NCI-H226 (cell line): ENCODE results near the gene HSD11B1.
"Not testable (repeated sequence)": the region's sequence is repeated elsewhere in the genome, so short reads cannot be mapped to it uniquely, and the experiment has no call there.

Source experiments
- DNase-seq: peaks from one replicate; pipeline ENCODE4 v3.0.0-alpha.2; 2015

The HSD11B1 gene

DNA sequence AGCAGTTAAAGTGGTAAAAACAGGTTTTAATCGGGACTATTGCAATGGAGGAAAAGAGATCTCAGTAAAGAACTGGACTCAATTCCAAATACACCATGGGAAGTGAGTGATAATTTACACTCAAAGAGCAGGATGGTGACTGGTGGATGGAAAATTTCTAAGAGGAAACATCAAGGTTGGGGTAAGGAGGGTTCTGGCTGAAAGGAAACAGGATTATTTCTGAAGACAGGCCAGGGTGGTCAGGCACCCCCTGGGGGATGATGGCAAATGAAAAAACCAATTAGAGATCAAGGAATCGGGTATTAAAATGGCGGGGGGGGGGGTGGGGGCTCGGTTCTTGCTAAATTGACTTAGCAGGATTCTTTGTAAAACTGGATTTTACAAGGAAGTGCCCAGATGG lies 12.3 kb upstream of the HSD11B1 start:
- DNase-seq = no peak

DNA sequence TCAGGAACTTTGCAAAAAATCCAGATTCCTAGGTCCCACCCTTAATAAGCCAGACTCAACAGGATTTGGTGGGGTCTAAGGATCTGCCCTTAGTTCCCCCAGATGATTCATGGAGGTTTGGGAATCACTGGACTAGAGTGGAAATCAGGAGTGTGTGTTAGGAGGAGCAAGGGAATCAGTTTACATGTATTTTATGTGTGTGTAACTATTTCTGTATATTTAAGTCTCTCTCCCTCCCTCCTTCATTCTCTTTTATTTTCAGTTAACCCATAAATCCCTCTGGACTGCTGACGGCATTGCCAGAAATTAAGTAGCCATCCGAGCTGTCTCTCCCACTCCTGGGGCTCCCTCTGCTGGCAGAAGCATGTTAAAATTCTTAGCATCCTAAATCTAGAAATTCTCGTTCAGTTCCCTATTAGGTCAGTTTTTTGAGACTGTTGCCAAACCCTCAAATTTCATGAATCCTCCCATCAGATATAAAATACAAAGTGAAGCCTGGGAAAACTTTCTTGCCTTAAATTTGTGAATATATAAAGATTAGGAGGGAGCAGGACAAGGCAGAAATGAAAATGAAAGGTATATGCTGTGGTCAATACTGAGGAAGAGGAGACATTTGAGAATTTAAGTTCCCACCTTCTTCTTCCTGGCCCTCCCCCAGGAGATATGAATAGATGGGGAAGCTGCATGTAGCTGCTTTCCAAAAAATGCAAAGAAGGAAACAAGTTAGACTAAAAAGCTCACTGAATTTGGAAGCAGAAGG lies 11.7 kb upstream of the HSD11B1 start:
- peak; percentile 22 for DNase-seq

DNA sequence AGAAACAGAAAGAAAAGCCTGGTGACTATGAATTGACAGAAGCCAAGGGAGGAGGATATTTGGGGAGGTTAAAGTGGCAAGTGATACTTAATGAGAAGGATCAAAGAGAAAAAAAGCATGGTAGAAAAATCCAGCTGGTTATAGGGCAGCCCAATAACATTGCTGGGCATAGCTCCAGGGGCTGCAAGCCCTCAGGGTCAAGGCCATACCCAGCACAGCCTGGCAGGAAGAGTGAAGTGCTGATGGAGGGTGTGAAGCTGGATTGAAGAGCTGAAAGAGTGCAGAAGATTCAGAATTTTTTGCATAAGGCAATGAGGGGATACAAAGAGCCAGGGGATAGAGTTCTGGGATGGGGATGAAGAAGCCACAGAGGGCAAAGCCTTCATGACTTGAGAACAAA lies 8.0 kb upstream of the HSD11B1 start:
- no peak for DNase-seq

DNA sequence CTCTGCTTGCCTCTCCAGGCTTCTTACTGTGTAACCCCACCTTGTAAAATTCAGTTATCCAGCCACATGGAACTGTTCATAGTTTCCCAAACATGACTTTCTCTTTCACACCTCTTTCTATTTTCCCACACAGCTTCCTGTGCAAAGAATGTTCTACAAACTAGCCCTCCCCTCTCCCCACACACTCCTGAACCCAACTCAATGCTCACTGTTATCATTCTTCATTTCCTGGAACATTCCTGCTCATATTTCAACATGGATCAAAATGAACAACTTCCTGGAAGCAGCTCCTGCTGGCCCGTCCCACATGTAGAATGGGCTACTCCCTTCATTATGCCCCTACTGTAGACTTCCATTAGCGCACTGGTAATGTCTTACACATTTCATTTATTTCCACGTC lies 7.5 kb upstream of the HSD11B1 start:
- DNase-seq = no peak

DNA sequence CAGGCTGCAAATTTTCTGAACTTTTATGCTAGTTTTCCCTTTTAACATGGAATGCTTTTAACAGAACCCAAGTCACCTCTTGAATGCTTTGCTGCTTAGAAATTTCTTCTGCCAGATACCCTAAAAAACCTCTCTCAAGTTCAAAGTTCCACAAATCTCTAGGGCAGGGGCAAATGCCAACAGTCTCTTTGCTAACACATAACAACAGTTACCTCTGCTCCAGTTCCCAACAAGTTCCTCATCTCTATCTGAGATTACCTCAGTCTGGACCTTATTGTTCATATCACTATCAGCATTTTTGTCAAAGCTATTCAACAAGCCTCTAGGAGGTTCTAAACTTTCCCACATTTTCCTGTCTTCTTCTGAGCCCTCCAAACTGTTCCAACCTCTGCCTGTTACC lies 4.0 kb upstream of the HSD11B1 start:
- DNase-seq = not testable (repeated sequence)

DNA sequence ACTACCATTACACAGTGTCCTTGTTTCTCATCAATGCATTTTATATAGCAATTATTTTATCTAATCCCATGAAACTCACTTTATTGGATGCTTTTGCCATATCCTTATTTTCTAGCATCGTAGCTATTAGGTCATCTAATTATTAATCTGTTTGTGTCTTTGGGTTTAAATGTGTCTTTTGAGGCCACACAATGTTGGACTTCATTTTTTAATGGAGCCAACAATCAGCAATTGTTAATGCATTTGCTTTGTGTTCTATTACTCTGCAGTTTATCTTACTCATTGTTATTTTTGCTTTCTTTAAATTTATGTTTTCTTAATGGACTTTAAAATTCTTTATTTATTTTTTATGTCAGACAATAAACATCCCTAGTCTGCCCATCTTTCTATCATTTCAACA lies 1.8 kb upstream of the HSD11B1 start:
- DNase-seq = no peak

DNA sequence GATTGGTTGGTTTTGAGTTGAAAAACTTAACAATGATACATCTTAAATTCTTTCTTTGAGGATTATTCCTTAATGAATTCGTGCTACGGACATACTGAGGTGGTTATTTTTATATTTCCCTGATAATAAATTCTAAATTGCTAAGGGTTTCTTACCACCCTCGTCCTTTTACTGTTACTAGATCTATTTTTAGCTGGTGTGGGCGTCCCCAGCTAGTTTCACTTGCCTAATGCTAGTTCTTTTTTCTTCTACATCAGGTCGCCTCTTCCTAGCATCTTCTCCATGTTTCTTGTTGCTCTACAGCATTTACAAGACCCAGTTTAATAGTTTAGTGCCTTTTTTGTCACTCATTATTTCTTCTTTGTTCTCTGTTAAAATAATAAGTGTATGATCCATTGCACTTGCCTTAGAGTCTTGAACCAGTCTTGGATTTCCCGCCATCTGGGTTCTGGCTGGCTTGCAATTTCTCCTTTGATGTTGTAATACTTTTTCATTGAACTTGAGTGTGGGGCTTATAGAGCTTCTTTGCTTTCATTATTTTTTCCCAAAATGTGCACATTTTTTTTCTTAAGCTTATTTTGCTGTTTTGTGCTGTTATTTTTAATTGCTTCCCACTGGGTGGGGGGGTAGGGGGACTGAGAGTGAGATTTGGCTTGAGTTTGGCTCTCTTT lies 677 bp upstream of the HSD11B1 start:
- no peak for DNase-seq

DNA sequence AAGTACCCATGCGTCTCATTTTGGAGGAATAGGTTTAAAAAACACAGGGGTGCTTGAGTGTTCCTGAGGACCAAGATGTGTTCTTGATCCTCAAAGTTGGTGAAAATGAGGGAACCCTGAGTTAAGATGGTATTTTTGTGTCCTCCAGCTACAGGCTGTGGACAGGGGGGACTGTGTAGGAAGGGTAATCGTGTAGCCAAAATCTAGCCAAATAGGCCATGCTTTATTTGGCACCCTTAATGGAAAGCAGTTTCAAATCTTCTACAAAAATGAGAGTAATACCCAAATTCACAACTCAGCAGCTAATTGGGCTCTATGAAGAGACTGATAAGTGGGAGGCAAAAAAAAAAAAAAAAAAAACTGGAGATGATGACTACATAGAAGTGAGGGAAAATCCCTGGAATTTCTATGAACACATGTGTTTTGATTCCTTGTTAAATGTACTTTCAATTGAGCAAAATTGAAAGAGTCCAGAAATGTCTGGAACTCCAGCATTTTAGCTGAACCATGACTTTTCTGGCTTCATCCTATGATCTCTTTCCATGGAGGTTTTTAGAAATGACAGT lies 470 bp downstream of the HSD11B1 start:
- DNase-seq = no peak

DNA sequence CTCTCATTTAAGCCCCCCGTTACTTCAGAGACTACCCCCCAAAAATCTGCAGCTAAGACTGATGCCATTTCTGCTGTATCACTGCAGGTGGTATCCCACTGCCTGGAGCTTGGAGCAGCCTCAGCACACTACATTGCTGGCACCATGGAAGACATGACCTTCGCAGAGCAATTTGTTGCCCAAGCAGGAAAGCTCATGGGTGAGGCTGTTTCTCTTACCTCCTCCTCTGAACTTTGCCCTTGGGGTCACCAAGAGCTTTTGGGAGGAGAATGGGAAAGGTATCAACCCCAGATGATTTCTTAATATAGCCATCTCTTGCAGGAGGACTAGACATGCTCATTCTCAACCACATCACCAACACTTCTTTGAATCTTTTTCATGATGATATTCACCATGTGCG lies 2.0 kb downstream of the HSD11B1 start:
- DNase-seq = no peak

DNA sequence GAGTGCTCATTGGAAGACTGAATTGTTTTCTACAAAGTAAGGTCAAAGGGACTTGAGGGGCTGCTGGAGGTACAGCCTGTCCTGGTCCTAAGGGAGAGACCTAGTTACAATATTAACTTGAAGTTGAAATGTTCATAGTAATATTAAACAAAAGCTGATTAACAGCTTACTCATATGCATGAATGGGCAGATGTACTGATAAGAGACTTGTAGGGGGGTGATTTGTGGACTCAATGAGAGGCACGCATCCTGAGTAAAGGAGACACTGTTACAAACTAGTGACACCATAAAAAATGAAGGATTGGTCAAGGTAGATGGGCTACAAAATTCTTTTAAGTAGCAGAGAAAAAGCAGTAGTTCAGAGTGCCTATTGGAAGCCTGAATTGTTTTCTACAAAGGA lies 2.7 kb downstream of the HSD11B1 start:
- DNase-seq = no peak

DNA sequence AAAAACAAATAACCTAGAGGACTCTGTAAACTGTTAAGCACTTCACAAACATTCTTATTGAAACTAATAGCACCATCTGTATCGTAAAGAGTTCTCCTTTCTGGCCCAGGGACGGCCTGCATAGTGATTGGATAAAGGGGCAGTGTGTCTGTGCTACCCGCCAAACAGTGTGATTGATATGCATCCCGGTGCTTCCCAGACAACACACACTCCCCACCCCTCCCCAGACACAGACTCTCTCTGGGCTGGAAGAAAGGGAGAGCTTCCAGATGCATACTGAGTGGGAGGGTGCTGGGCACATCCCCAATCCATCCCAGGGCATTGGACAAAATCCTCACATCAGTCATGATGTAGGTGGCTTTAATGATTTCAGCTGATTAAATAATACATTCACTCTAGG lies 3.7 kb downstream of the HSD11B1 start:
- no peak for DNase-seq

DNA sequence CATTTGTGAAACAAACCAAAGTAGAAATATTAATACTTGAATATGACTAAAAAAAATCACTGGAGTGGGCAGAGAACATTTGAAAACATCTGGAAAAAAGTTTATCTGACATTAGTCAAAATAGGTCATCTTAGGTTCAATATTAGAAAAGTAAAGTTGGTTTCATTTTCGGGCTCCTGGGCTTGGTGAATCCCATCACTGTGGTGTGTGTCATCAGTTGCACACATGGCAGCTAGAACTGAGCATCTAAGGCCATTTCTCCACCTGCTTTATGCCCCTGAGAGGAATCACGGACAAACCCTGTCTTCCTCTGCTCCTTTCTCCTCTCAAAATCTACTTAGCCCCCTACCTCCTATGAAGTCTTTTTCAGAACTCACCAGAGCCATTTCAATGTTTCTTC lies 5.4 kb downstream of the HSD11B1 start:
- DNase-seq = no peak

DNA sequence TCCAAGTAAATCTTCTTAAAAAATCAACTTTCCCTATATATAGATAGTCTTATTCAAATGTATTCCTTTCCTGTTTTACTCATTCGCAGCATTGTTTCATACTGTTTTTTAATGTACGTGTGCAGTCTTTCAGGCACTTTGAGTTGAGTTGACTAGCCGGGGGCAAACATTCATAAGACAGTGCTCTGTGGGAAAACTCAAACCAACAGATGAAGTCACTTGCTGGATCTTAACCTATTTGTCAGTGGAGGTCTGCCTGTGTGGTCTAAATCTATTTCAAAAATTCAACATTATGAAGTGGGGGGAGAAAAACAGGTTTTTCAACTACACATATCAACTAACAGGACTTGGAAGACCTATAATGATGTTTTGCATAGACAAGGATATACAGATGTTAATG lies 6.2 kb downstream of the HSD11B1 start:
- no peak for DNase-seq

DNA sequence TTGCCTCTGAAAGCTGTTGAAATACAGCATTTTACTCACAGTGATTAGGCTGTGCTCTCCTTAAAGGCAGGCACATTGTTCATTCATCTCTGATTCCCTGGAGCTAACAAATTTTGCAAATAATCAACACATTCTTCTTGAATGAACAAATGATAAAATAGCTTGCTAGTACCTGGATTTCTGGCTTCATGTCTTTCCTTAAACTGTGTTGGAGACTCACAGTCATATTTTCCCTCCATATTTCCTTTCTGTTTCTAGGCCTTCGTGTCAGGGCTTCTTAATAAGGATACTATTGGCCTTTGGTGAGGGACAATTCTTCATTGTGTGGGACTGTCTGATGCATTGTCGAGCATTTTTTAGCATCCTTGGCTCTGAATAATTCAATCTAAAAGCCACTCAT lies 9.7 kb downstream of the HSD11B1 start:
- DNase-seq = no peak

DNA sequence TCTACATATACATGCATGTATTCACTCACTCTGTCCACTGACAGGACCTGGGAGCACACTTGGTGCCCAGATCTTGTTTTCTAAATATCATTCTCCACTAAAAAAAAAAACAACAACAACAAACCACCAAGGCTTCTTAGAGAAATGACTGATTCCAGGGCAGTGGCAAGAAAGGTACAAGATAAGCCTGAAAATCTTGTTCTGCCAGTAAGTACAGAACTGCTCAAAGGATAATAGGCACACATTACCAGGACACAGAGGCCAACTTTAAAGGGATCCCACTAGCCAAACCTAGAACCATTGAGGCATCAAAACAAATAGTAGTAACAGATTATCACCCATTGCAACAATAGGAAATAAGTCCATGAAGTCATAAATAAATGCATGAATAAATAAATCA lies 10.7 kb downstream of the HSD11B1 start:
- no peak for DNase-seq

DNA sequence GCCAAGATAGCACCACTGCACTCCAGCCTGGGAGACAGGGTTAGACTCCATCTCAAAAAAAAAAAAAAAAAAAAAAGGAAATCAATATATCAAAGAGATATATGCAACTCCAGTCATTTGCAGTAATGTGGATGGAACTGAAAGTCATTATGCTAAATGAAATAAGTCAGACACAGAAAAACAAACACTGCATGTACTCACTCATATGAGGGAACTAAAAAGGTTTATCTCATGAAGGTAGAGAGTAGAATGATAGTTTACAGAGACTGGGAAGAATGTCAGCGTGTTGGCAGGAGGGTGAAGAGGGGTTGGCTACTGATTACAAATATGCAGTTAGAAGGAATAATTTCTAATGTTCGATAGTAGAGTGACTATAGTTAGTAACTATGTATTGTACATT lies 13.2 kb downstream of the HSD11B1 start:
- no peak for DNase-seq

DNA sequence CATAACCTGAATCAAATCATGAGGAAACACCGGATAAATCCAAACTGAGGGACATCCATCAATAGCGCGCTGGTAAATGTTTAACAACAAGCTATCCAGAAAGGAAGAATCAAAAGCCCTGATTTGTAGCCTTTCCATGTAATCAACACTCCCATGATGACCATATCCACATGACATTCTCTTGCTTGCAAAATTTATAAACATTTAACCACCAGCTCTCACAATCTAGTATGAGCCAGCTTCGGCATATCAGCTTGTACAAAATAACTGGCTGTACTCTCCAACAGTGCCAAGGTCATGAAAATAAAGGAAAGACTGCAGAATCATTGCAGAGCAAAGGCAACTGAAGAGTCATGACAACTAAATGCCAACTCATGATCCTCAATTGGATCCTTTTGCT lies 15.7 kb downstream of the HSD11B1 start:
- DNase-seq = no peak

DNA sequence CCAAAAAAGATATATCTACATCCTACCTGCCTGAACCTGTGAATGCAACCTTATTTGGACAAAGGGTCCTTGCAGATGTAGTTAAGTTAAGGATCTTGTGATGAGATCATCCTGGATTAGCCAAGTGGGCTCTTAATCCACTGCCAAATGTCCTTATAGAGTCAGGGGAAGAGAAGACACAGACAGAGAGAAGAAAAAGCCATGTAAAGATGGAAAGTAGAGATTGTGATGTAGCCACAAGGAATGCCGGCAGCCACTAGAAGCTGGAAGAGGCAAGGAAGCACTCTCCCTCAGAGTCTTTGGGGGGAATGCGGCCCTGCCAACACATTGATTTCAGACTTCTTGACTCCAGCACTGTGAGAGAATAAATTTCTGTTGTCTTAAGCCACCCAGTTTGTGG lies 16.2 kb downstream of the HSD11B1 start:
- no peak for DNase-seq

DNA sequence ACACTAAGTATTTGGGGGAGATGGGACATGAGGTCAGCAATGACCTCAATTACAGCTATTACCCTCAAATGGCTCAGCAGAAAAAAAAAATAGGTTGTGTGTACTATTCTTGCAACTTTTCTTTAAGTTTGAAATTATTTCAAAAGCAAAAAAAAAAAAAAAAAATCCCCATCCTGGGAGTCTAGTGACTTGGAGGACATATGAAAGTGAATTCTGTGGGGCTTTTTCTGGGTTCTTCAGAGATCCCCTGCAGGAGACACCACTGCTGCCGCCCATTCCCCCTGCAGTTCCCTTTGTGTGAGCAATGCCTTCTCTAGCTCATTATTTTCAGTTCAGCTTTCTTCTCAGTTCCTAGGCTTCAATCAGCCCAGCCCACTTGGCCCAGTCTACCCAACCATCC lies 16.7 kb downstream of the HSD11B1 start:
- no peak for DNase-seq

DNA sequence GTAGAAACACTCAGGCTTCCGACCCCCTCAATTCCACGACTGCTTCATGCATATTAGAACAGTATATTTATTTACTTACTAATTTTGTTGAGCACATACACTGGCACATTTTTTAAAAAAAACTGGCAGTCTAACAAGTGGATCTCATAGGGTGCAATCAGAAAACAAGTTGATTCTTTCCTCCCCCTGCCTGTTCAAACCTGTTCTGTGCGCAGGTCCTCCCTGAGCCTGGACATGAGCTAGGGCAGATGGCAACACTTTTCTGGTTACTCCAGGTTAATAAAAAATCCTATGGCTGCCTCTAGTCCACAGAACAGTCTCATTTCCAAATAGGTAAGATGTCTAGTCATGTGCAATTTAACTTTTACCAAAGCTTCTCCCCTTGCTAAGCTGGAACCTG lies 18.6 kb downstream of the HSD11B1 start:
- DNase-seq = no peak

DNA sequence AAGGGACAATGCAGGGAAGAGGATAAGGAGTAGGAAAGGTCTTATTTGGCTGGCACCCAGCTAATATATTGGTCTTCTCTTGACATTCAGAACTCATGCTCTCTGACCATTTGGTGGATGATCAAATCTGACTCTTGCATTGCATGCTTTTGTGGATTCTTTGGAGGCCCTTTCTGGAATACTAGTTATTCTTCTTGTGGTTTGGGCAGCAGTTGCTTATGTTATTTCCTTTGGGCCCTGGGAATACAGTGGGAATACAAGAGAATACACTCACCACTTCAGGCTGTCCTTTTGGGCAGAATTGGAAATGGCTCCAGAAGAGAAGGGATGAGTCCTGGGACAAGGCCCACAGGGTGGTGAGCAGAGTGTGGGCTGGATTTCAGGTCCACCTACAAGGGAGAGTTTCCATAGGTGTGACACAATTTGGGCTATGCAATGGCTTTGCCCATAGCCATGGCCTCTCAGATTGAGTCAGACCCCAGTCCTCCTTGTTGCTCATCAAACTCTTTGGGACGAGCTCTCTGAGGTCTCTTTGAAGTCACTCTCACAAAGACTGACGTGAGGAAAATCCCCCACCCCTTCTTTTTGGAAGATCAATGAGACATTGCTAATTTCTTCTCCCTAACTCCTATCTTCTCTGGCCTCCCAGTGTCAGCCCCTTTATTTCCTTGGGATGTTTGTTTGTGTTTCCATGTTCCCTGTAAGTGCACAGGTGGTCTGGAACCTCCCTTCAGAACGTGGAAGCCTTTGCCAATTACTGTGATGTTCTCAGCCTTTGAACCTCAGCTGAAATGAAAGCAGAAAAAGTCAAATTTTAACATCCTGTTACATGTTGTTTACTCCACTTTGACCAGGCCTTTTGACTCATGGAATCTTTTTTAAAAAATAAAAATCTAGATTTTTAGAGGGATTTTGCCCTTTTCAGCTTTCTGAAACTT lies 19.4 kb downstream of the HSD11B1 start:
- DNase-seq = no peak

DNA sequence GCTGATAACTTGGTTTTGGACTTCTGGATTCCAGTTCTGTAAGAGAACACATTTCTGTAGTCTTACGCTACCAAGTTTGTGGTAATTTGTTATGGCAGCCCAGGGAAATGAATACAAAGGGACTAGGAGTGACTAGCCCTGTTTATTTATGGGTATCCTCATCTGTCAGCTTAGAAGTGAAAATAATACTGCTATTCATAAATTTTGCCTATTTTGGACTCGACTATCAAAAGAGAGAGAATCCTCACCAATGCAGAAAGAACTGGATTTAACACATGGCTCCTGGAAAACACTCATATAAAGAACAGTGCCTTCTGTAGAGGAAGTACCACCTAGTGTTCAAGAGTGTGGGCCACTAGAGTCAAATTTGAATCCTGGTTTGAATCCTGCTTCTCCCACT lies 22.6 kb downstream of the HSD11B1 start:
- DNase-seq = no peak

DNA sequence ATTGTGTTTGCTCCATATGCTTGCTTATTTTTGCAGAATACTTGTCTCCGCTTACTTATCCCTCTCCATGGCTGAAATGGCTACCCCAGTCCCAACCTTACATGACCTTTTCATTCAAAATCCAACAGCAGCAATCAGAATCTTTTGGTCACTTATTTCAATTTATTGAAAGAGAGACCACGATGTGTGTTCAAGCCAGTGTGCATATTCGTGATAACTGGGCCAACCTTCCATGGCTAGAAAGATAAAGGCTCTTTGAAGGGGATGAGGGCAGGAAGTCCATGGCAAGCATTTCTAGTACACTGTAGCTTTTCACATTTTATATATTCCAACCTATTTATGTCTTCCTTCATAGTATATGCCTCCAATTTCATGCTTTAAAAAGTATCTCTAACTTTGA lies 23.1 kb downstream of the HSD11B1 start:
- DNase-seq = no peak

DNA sequence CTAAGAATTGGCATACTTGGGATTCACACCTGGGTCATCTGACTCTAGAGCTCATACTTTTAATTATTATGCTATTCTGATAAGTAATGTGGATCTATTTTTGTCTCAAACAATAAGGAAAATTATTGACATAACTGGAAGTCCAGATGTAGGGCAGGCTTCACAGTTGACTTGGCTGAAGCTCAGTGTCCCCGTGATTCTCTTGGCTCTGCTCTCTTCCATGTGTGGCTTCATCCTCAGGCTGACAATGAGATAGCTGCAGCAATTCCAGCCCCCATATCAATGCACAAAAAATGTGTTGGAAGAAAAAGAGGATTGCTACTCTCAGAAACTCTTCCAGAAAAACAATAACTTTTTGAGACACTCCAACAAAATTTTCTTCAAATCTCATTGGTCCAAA lies 23.8 kb downstream of the HSD11B1 start:
- no peak for DNase-seq
